ENCODE data around the gene BTF3L4.

DNA sequence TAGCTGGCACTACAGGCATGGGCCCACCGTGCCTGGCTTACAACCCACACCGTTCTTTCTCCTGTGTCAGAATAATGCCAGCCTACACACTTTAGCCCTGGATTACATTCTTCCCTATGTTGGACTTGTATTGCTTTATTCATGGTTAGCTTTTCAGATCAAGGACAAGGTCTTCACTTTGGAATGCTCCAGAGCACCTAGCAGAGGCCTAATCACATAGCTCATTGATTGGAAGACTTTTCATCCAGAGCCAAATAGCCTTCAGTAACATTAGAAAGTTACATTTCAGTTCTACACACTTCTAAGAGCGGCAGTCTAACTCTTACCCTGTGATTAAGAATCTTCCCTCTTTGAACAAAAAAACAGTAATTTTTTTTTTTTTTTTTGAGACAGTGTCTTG lies 56.4 kb downstream of the BTF3L4 start:
- TF ChIP-seq, protein P1, sequence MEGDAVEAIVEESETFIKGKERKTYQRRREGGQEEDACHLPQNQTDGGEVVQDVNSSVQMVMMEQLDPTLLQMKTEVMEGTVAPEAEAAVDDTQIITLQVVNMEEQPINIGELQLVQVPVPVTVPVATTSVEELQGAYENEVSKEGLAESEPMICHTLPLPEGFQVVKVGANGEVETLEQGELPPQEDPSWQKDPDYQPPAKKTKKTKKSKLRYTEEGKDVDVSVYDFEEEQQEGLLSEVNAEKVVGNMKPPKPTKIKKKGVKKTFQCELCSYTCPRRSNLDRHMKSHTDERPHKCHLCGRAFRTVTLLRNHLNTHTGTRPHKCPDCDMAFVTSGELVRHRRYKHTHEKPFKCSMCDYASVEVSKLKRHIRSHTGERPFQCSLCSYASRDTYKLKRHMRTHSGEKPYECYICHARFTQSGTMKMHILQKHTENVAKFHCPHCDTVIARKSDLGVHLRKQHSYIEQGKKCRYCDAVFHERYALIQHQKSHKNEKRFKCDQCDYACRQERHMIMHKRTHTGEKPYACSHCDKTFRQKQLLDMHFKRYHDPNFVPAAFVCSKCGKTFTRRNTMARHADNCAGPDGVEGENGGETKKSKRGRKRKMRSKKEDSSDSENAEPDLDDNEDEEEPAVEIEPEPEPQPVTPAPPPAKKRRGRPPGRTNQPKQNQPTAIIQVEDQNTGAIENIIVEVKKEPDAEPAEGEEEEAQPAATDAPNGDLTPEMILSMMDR (IDR thresholded peaks at IDR 0.05), result no peak
- TF ChIP-seq RCOR1 (IDR thresholded peaks at IDR 0.05; ENCODE audit: low read depth, low read length), result no peak
- no peak for TF ChIP-seq POLR2A (IDR thresholded peaks at IDR 0.05; ENCODE audit: low read length)
